ENCODE results near the gene UBE2J2. TPM values are rescaled to one million over a fixed set of nuclear protein-coding genes. Genes with fewer than 3 reads are reported as not detected.
A peak's percentile ranks its signal among the peaks of the same experiment; 100 is the strongest.

UBE2J2 gene
- total RNA-seq, 1 donor from 2014 or later, result 89.9 TPM

DNA sequence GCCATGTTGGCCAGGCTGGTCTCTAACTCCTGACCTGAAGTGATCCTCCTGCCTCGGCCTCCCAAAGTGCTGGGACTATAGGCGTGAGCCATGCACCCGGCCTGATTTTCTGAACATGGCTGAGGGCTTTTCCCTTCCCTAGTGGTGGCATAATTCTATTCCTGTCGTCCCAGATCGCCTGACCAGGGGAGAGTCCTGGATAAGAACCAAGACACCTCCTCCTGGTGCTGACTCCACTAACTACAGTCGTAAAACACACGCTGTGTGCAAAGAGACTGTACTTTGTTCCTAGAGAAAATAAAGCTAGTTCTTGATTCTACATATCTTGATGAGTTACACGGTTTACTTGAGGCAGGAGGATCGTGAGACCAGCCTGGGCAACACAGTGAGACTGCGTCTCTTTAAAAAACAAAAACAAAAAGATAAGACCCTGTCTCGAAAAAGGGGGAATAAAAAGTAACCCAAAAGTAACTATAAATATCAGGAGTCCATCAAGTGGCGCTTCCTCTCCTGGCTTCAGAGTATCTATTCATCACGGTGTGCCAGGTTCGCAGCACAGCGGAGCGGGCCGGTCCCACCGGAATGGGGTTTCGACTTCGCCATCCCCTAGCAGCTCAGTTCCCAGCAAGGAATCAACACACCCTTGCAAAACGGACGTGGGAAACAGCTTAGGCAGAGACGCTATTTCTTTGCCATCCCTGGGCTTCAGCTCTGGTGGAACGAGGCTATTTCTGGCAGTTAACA, 42.8 kb downstream of the UBE2J2 start:
- no peak for ATAC-seq (ENCODE audit: low read depth)
- Mint-ChIP-seq H3K36me3 (ENCODE audit: low read depth) (peaks cover 46% of the 10 kb centered on the region), H3K4me3 (peak overlapping the region; percentile 92), H3K27ac (peak overlapping the region; percentile 83), H3K27me3 (no peaks in the 10 kb centered on the region), H3K9me3 (no peaks in the 10 kb centered on the region), H3K4me1 (peaks cover 35% of the 10 kb centered on the region)
- ChIA-PET CTCF (interaction anchor here (0.8 to 1.9 kb wide), 2 partner anchors 108 to 166 kb away, joined by 3 to 6 read pairs; no protein-coding TSS in a partner anchor), POLR2A (interaction anchor here (0.6 to 2.2 kb wide), 12 partner anchors 8 to 115 kb away, joined by 3 to 16 read pairs (median 6); partner anchors contain the start of genes C1orf159 and TNFRSF18)
- TF ChIP-seq, protein P1, sequence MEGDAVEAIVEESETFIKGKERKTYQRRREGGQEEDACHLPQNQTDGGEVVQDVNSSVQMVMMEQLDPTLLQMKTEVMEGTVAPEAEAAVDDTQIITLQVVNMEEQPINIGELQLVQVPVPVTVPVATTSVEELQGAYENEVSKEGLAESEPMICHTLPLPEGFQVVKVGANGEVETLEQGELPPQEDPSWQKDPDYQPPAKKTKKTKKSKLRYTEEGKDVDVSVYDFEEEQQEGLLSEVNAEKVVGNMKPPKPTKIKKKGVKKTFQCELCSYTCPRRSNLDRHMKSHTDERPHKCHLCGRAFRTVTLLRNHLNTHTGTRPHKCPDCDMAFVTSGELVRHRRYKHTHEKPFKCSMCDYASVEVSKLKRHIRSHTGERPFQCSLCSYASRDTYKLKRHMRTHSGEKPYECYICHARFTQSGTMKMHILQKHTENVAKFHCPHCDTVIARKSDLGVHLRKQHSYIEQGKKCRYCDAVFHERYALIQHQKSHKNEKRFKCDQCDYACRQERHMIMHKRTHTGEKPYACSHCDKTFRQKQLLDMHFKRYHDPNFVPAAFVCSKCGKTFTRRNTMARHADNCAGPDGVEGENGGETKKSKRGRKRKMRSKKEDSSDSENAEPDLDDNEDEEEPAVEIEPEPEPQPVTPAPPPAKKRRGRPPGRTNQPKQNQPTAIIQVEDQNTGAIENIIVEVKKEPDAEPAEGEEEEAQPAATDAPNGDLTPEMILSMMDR (IDR thresholded peaks at IDR 0.05), result no peak
- no peak for DNase-seq
- intact Hi-C loops (cut with micrococcal nuclease), result loop anchor here (2.0 to 5.0 kb wide), 2 partner anchors 22 to 89 kb away; no protein-coding TSS in a partner anchor

DNA sequence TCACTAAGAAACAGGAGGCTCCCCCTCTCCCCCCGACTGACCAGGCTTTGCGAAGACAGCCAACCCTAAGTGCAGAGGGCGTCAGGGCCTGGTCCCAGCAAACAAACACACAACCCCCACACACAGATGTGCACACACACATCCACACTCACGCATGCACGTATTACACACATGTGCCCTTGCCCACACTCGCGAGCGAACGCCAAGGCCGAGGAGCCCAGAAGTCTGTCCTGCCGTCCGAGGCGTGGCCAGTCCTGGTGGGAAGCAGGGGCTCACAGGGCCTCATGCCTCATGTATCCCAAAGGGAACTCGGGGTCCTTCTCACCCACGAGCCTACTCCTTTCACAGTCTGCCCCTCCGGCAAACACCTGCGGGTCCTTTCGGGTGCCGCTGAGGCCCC, 43.9 kb downstream of the UBE2J2 start:
- Mint-ChIP-seq H3K9me3 (no peaks in the 10 kb centered on the region), H3K4me3 (peak overlapping the region; percentile 44)
- POLR2A ChIA-PET, result no interaction called here

GRCh38 chr1:1228596-1229321, 44.9 kb downstream of the UBE2J2 start:
- no peak for DNase-seq
- TF ChIP-seq, protein P1 (IDR thresholded peaks at IDR 0.05), result no peak
- Mint-ChIP-seq H3K27ac (no peak overlapping the region), H3K4me3 (no peak overlapping the region), H3K4me1 (peaks cover 24% of the 10 kb centered on the region), H3K9me3 (no peaks in the 10 kb centered on the region), H3K27me3 (no peaks in the 10 kb centered on the region), H3K36me3 (ENCODE audit: low read depth) (peaks cover 47% of the 10 kb centered on the region)
- POLR2A ChIA-PET, result no interaction called here
- CTCF ChIA-PET, result no interaction called here
- intact Hi-C loops (cut with micrococcal nuclease), result no loop called here
- no peak for ATAC-seq (ENCODE audit: low read depth)

More for the DNA sequence above, 43.9 kb downstream of the UBE2J2 start:
- CTCF ChIA-PET, result interaction anchor here (1.9 kb wide), 1 partner anchor 107 kb away, joined by 6 read pairs; no protein-coding TSS in a partner anchor
- intact Hi-C loops (cut with micrococcal nuclease), result loop anchor here (2.0 to 5.0 kb wide), 2 partner anchors 21 to 87 kb away; no protein-coding TSS in a partner anchor
- Mint-ChIP-seq H3K36me3 (ENCODE audit: low read depth) (peaks cover 51% of the 10 kb centered on the region), H3K4me1 (peaks cover 34% of the 10 kb centered on the region), H3K27me3 (no peaks in the 10 kb centered on the region), H3K27ac (peak overlapping the region; percentile 41)
- ATAC-seq (ENCODE audit: low read depth) (no peak), DNase-seq (no peak)
- TF ChIP-seq, protein P1 (IDR thresholded peaks at IDR 0.05), result no peak

DNA sequence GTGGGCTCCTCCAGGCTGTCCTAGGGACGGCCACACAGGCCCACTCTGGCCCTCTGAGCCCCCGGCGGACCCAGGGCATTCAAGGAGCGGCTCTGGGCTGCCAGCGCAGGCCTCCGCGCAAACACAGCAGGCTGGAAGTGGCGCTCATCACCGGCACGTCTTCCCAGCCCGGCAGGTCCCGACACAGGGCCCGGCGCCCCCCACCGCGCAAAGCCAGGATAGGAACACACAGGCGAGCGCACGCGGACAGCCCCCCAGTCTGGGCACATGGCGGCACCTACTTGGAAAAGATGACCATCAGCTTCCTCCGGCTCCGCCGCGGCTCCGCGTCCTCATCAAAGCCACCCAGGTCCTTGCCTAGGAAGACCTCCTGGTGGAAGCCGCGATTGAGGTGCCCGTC, 45.5 kb downstream of the UBE2J2 start:
- no peak overlapping the region for H3K4me3 Mint-ChIP-seq
- ATAC-seq (ENCODE audit: low read depth) (no peak), DNase-seq (no peak)
- intact Hi-C loops (cut with micrococcal nuclease), result no loop called here
- peaks cover 47% of the 10 kb centered on the region for H3K36me3 Mint-ChIP-seq (ENCODE audit: low read depth)
- no peaks in the 10 kb centered on the region for H3K9me3 Mint-ChIP-seq
- H3K27ac Mint-ChIP-seq, result no peak overlapping the region
- POLR2A ChIA-PET, result interaction anchor here (2.1 kb wide), 1 partner anchor 16 kb away, joined by 4 read pairs; no protein-coding TSS in a partner anchor
- H3K27me3 Mint-ChIP-seq, result no peaks in the 10 kb centered on the region
- H3K4me1 Mint-ChIP-seq, result peaks cover 20% of the 10 kb centered on the region
- TF ChIP-seq, protein P1 (IDR thresholded peaks at IDR 0.05), result no peak
- CTCF ChIA-PET, result no interaction called here

DNA sequence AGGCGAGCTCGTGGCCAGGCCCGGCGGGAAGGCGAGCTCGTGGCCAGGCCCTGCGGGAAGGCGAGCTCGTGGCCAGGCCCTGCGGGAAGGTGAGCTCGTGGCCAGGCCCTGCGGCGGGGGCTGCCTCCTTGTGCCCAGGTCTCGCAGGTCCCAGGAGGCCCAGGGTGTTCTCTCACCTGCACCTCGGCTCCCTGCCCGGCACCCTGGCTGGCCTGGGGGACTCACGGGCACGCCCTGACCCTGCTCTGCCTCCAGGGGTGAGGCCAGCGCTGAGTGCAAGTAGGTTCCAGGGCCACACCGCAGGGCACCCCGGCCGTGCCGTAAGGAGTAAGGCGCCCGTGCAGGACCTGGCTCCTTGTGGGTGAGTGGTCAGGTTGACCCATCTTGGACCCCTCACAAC, 46.3 kb downstream of the UBE2J2 start:
- ChIA-PET POLR2A (interaction anchor here (0.8 to 2.1 kb wide), 3 partner anchors 15 to 58 kb away, joined by 3 to 7 read pairs (median 4); no protein-coding TSS in a partner anchor), CTCF (interaction anchor here (1.6 kb wide), 1 partner anchor 105 kb away, joined by 6 read pairs; no protein-coding TSS in a partner anchor)
- no peak for DNase-seq
- no peaks in the 10 kb centered on the region for H3K9me3 Mint-ChIP-seq
- intact Hi-C loops (cut with micrococcal nuclease), result no loop called here
- H3K27ac Mint-ChIP-seq, result no peak overlapping the region
- no peaks in the 10 kb centered on the region for H3K27me3 Mint-ChIP-seq
- peaks cover 18% of the 10 kb centered on the region for H3K4me1 Mint-ChIP-seq
- ATAC-seq (ENCODE audit: low read depth), result no peak
- TF ChIP-seq, protein P1 (IDR thresholded peaks at IDR 0.05), result no peak
- H3K36me3 Mint-ChIP-seq (ENCODE audit: low read depth), result peaks cover 55% of the 10 kb centered on the region
- no peak overlapping the region for H3K4me3 Mint-ChIP-seq

Measured in activated B cell treated with CpG ODN at 0.5 μM for 24 hours (primary cell).